Right lobe of liver (tissue), 4 donors: ENCODE data around the gene GRAMD2B.

Experiments
- POLR2A ChIP-seq: fragments of 450-650 bp; IDR thresholded peaks from one replicate; pipeline ENCODE4 v1.6.1; 2017; ENCODE audit warnings: antibody characterized with exemption, mild to moderate bottlenecking
- TF ChIP-seq, protein P1 (sequence below), 4 donors: fragments of 200-600 bp in 3 of 4; fragments of 450-650 bp in 1 of 4; IDR thresholded peaks; one replicate each; pipeline versions ENCODE4 v1.5.1 to v1.8.0; 2016 to 2022; ENCODE audit warnings: antibody characterized with exemption in 4 of 4, mild to moderate bottlenecking in 2 of 4
- donor health status: DM: no; HTN: no; CAD: no.
- donor health status: DM: no; HTN: no; CAD: no.
- donor health status: DM: no; HTN: yes; CAD: no.

DNA sequence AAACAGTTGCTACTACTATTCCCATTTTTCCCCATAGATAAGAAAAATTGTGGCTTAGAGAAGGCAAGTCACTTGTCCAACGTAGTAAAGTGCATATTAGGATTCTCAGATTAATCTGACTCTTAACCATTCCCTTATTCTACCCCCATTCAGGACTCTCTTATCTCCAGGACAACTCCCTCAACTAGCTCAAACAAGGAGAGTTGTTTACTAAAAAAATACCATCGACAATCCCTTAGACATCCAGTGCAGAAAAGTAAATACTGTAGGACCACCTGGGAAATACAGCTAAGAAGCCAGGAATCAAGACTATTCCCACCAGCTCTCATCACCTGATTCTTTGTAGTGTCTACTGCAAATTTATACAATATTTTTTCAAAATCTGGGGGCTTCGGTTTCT is 9.4 kb upstream of the GRAMD2B start:
- TF ChIP-seq POLR2A: no peak
- TF ChIP-seq, protein P1, sequence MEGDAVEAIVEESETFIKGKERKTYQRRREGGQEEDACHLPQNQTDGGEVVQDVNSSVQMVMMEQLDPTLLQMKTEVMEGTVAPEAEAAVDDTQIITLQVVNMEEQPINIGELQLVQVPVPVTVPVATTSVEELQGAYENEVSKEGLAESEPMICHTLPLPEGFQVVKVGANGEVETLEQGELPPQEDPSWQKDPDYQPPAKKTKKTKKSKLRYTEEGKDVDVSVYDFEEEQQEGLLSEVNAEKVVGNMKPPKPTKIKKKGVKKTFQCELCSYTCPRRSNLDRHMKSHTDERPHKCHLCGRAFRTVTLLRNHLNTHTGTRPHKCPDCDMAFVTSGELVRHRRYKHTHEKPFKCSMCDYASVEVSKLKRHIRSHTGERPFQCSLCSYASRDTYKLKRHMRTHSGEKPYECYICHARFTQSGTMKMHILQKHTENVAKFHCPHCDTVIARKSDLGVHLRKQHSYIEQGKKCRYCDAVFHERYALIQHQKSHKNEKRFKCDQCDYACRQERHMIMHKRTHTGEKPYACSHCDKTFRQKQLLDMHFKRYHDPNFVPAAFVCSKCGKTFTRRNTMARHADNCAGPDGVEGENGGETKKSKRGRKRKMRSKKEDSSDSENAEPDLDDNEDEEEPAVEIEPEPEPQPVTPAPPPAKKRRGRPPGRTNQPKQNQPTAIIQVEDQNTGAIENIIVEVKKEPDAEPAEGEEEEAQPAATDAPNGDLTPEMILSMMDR (IDR thresholded peaks at IDR 0.05): no peak
